HG03108 (cell line): ENCODE data around the gene TNFRSF19.
"Not testable (repeated sequence)": the region's sequence is repeated elsewhere in the genome, so short reads cannot be mapped to it uniquely, and the experiment has no call there.

Experiments
- ATAC-seq: cut with Tn5 transposase; IDR thresholded peaks from one replicate; pipeline ENCODE4 v1.9.1; 2021; ENCODE audit warnings: moderate library complexity; ENCODE audit not compliant: unreplicated experiment

The TNFRSF19 gene, protein sequence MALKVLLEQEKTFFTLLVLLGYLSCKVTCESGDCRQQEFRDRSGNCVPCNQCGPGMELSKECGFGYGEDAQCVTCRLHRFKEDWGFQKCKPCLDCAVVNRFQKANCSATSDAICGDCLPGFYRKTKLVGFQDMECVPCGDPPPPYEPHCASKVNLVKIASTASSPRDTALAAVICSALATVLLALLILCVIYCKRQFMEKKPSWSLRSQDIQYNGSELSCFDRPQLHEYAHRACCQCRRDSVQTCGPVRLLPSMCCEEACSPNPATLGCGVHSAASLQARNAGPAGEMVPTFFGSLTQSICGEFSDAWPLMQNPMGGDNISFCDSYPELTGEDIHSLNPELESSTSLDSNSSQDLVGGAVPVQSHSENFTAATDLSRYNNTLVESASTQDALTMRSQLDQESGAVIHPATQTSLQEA

GRCh38 chr13:23570099-23570920 lies at the start of gene TNFRSF19:
Gene TNFRSF19 (plus strand): TSS chr13:23570412. CDS start chr13:23590184, 19,772 bp downstream.
- no peak for ATAC-seq

DNA sequence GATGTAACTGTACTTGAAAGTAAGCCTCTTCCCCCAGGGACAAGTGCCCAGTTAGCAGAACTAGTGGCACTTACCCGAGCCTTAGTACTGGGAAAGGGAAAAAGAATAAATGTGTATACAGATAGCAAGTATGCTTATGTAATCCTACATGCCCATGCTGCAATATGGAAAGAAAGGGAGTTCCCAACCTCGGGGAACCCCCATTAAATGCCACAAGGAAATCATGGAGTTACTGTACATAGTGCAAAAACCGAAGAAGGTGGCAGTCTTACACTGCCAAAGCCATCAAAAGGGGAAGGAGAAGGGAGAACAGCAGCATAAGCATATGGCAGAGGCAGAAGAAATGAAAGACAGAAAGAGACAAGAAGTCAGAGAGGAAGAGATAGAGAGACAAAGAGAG lies 40.3 kb upstream of the TNFRSF19 start:
- not testable (repeated sequence) for ATAC-seq

DNA sequence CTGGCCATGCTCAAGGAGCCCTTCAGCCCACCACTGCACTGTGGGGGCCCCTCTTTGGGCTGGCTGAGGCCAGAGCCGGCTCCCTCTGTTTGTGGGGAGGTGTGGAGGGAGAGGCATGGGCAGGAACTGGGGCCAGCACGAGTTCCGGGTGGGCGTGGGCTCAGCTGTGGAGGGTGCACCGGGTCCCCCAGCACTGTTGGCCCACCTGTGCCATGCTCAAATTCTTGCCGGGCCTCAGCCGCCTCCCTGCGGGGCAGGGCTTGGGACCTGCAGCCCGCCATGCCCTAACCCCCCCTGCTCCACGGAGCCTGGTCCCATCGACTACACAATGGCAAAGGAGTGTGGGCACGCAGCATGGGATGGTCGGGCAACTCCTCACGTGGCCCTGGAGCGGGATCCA lies 38.8 kb upstream of the TNFRSF19 start:
- no peak for ATAC-seq

DNA sequence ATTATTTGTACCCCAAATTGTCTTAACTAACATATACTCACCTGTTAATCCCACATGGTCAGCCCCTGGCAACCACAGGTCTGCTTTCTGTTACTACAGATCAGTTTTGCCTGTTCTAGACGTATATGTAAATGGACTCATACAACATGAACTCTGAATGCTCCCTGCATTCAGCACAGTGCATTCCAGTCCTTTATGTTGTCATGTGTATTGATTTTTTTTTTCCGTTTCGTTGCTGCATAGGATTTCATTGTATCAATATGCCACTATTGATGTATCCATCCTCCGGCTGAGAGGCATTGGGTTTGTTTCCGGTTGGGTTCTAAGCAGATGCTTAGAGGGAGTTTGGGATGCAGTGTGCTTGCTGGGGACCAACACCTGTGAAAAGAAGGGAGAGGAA lies 36.1 kb upstream of the TNFRSF19 start:
- no peak for ATAC-seq

DNA sequence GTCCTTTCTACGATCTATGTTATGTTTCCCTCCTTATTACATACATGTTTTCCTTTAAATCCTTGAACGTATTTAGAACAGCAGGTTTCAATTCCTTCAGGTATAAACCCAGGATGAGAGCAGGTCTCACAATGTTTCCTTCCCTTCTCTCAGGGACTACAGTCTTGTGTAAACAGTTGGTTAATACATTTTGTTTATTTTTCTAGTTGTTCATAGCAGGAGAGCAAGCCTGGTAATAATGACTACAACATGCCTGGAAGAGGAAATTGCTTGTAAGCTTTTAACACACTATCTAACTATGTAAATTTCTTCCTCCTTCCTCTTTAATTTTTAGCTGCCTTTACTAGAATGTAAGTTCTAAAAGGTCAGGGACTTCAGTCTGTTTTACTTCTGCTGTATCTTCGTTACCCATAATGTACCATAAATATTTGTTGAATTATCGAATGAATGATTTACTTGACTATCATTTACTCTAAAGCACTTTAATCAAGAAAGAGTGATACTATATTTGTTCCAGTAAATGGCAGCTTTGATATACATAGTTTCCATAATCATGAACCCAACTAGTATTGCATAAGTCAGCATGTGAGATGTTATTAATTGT lies 28.9 kb upstream of the TNFRSF19 start:
- no peak for ATAC-seq

- no peak for ATAC-seq
Measured at GRCh38 chr13:23544668-23545067, 25.5 kb upstream of the TNFRSF19 start.

- ATAC-seq: no peak
Measured at GRCh38 chr13:23547000-23547590, 23.1 kb upstream of the TNFRSF19 start.

DNA sequence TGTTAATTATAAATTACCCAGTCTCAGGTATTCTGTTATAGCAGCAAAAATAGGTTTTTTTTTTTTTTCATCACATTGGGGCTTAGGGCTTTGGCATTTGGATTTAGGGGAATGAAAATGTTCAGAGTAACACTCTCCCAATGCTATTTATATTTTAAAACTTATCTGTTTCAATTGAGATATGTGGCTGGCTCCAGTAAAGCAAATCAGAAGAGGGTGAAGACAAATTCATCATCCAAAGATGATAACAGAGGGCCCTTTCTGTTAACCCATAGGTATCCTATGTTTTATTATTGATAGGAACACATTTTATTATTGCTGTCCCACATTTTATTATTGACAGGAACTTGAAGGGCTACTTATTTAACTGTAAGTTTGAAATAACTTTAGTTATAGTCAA lies 20.5 kb upstream of the TNFRSF19 start:
- no peak for ATAC-seq

- ATAC-seq: no peak
Measured at GRCh38 chr13:23550163-23550562, 20.0 kb upstream of the TNFRSF19 start.

GRCh38 chr13:23551213-23552008 lies 18.8 kb upstream of the TNFRSF19 start:
- no peak for ATAC-seq

DNA sequence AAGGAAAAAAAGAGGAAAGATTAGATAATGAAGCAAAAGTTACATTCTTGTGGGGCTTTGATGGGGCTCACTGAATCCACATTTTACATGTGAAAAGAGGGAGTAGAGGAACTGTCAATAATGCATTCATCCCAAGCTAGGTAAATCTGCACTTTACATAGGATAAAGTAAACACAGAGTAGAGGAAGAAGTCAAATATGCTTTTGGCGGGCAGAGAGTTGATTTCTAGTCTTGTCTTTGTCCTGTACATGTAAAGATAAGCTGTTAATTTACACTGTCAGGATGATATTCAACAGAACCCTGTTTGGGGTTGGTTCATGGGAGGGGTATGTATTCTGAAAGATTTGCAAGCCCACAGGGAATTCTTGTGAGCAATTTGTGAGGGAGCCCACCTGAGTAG lies 18.0 kb upstream of the TNFRSF19 start:
- ATAC-seq: no peak

DNA sequence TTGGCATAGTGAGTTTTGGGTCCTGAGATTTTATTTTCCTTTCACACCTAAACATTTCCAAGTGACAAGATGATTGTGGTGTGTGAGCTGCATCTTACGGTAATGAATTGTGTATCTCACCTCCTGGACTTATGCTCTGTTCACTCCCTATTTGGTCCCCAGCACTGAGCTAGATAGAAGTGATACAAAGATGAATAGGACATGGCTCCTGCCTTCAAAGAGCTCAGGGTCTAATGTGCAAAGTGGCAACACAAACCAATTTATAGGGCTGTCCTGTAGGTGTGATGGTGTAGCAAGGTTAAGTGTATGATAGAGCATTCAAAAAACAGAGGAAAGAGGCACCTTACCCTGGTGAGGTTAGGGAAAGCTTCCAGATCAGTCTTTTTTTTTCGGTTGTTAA lies 17.6 kb upstream of the TNFRSF19 start:
- ATAC-seq: no peak

GRCh38 chr13:23554000-23554399 lies 16.2 kb upstream of the TNFRSF19 start:
- no peak for ATAC-seq

GRCh38 chr13:23557043-23557442 lies 13.2 kb upstream of the TNFRSF19 start:
- no peak for ATAC-seq

- no peak for ATAC-seq
Measured at GRCh38 chr13:23557733-23558132, 12.5 kb upstream of the TNFRSF19 start.

DNA sequence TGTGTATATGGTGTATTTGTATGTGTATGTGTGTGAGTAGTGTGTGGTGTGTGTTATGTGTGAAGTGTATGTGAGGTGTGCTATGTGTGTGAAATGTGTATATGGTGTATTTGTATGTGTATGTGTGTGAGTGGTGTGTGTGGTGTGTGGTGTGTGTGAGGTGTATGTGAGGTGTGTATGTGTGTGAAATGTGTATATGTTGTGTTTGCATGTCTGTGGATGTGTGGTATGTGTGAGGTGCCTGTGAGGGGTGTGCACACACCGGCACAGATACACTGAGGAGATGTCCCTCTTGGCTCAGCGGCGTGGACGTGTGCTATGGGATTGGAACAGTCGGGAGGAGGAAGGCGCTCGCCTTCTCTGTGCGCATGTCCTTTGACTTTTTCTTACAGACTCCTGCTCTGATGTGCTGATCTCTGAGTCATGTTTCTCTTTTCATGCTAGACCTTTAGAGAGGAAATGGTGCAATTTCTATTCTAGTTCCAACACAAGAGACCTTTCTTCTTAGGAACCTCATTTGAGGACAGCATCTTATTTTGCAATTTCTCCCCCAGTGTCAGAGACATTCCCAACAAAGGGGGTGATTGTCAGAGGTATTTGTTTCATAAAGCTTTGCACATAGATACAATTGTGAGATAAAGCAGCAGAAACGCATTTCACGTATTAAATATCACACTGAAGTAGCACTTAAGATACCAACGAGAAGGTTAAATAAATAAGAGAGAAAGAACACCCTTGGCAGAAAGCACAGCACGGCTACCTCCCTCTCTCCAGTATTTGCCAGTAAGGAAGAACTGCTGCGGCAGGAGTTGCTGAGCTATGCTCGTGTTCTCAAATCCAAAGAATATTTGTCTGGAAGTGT lies 11.3 kb upstream of the TNFRSF19 start:
- ATAC-seq: no peak

DNA sequence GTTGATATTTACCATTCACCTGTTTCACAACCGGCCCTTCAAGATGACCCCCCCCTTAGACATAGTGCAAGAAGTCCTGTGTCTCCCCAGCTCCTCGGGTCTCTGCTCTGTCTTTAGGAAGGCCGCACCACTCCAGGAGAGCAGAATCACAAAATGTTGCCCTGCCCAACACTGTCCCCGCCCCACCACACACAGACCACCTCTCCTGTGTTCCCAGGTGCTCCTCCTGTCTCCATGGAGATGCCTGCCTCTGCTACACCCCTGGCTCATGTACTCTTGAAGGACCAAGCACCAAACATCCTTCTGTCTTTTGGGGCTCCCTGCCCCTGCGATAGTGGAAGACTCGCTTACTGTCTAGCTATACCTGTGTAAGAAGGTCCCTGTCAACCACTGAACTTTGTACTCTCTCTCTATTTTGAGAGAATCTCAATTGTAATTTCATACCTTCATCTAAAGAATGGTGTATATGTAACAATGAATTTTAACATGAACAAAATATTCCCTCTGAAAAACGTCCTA lies 9.6 kb upstream of the TNFRSF19 start:
- no peak for ATAC-seq

GRCh38 chr13:23561261-23561660 lies 9.0 kb upstream of the TNFRSF19 start:
- ATAC-seq: no peak

DNA sequence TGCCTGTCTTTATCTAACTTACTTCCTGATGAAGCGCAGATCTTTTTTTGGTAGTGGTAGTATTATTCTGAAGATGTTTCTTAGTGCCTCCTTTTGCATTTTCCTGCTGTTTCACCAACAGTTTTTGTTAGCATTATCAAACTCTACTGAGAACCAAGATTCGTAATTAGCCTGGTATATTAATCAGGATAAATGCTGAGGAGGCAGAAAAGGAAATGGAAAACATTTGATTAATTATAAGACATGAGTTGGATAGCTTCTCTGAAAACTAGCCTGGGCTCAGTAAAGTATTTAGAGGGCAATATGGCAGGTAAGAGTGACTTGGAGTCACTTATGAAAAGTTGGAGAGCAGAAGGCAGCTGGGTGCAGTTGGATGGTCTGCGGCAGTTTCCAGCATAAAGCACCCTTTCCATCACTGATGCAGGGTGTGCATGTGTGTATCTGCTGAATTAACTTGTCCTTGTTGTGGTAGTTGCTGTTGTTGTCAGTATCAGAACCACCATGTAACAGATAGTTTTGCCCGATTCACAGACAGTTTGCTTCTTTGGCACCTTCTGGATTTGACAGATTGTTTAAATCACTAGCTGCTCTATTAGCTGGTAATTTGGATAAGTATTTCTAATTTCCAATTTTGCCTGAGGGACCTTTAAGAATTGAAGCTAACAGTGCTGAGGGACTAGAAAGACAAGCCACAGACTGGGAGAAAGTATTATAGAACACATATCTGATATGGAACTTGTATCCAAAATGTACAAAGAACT lies 6.9 kb upstream of the TNFRSF19 start:
- ATAC-seq: no peak
